Motor neuron (in vitro differentiated cells): ENCODE data around the gene HOTAIR. TPM values are rescaled to one million over a fixed set of nuclear protein-coding genes. Genes with fewer than 3 reads are reported as not detected.

Source experiments
- ATAC-seq, 8 experiments: fragments of 200-7000 bp; cut with Tn5 transposase; replicated peaks in 6 of 8; 2 replicates each; pipeline ENCODE4 v1.8.0; 2021; ENCODE audit warnings: mild to moderate bottlenecking in 8 of 8, moderate library complexity in 8 of 8
- H3K27ac ChIP-seq, 2 donors: fragments of 250-450 bp; sonication (Bioruptor Pico); 2 replicates each; pipeline ENCODE4 v1.9.0; 2021; ENCODE audit warnings: antibody characterized with exemption in 2 of 2, mild to moderate bottlenecking in 2 of 2, moderate library complexity in 1 of 2
- H3K4me1 ChIP-seq, 2 donors: fragments of 250-450 bp; sonication (Bioruptor Pico); replicated peaks in 1 of 2; 2 replicates each; pipeline ENCODE4 v1.6.1; 2021; ENCODE audit warnings: antibody characterized with exemption in 2 of 2, mild to moderate bottlenecking in 2 of 2, moderate library complexity in 1 of 2
- H3K4me3 ChIP-seq, 5 donors: fragments of 250-450 bp; sonication (Bioruptor Pico); 2 replicates each; pipeline ENCODE4 v1.9.0; 2021; ENCODE audit warnings: antibody characterized with exemption in 5 of 5, mild to moderate bottlenecking in 5 of 5, moderate library complexity in 4 of 5
- WGBS, 10 experiments: fragments of 450-650 bp; shearing (Covaris generic); methylation state at CpG; one replicate each; pipeline ENCODE4 v1.0.0; 2022; 5-methylcytosine and 5-hydroxymethylcytosine counted together
- in situ Hi-C, 9 experiments: fragments of 400-800 bp; cut with MboI; loops; one replicate each; pipeline ENCODE4 v1.15.0; 2021; ENCODE audit warnings: low sequenced_read_pairs in 9 of 9, low pct_unique_long_range_greater_than_20kb in 2 of 9; ENCODE audit not compliant: unreplicated experiment in 9 of 9
- total RNA-seq, 8 experiments: library from RNA; unstranded; fragments of 300-600 nt; gene quantifications; 2 replicates each; pipeline versions ENCODE4 v1.2.3 to v1.2.4, GENCODE V29; 2022

The HOTAIR gene
- total RNA-seq, 8 experiments from 2014 or later, result 0.14 to 8.0 (median 0.42) TPM; not detected in 3

- in situ Hi-C loops, result loop anchor here in 3 of 9 experiments (25.0 kb wide), 3 partner anchors 129 to 179 kb away; partner anchors contain the start of gene CISTR (in 1 of the 3)
- no peaks in the 10 kb centered on the region for H3K4me1 ChIP-seq
- H3K4me3 ChIP-seq, result no peak overlapping the region
- H3K27ac ChIP-seq, result no peak overlapping the region
- no peak for ATAC-seq
Measured at GRCh38 chr12:53941187-53941586, 33.6 kb downstream of the HOTAIR start.

GRCh38 chr12:53940443-53941014, 34.2 kb downstream of the HOTAIR start:
- Histone ChIP-seq H3K4me3 (no peak overlapping the region), H3K4me1 (peaks cover 0 to 2% of the 10 kb centered on the region in 2 donors), H3K27ac (no peak overlapping the region)
- in situ Hi-C loops, result loop anchor here in 3 of 9 experiments (25.0 kb wide), 3 partner anchors 128 to 178 kb away; partner anchors contain the start of gene CISTR (in 1 of the 3)
- no peak for ATAC-seq
- WGBS, 10 experiments, result 0 to 92% (median 16%) methylated on average over 2 to 7 of the region's 9 CpGs; no CpG with 5 or more reads in 1 of the 10 experiments

GRCh38 chr12:53939141-53940108, 35.3 kb downstream of the HOTAIR start:
- in situ Hi-C loops, result loop anchor here in 3 of 9 experiments (25.0 kb wide), 3 partner anchors 127 to 177 kb away; partner anchors contain the start of gene CISTR (in 1 of the 3)
- 0 to 20% (median 0%) methylated on average over 1 to 7 of the region's 91 CpGs; no CpG with 5 or more reads in 4 of the 10 experiments for WGBS, 10 experiments
- peaks cover 0 to 4% of the 10 kb centered on the region in 2 donors for H3K4me1 ChIP-seq
- peak overlapping the region; percentile 24 to 39 (median 33) for H3K4me3 ChIP-seq
- peak in 3 of 8 experiments; percentile 22 to 72 (median 40) for ATAC-seq
- H3K27ac ChIP-seq, result no peak overlapping the region

- in situ Hi-C loops, result loop anchor here in 3 of 9 experiments (25.0 kb wide), 3 partner anchors 126 to 176 kb away; partner anchors contain the start of gene CISTR (in 1 of the 3)
- 7 to 30% methylated on average over 2 to 3 of the region's 56 CpGs; no CpG with 5 or more reads in 8 of the 10 experiments for WGBS, 10 experiments
- peak within 1 kb of the TSS; percentile 24 to 39 (median 33) for H3K4me3 ChIP-seq
- peak; percentile 87 to 93 (median 91) for ATAC-seq
- no peak within 1 kb of the TSS for H3K27ac ChIP-seq
- peaks cover 0 to 4% of the 10 kb centered on the region in 2 donors for H3K4me1 ChIP-seq
Measured at GRCh38 chr12:53938326-53939140, 36.2 kb downstream of the HOTAIR start, which contains the start of gene HOXC13. Gene HOXC13, plus strand, starts transcription at chr12:53938831. Its CDS starts 76 bp downstream, at chr12:53938907.

- no peak for ATAC-seq
- H3K4me3 ChIP-seq, result peak overlapping the region; percentile 16 to 38 (median 33)
- in situ Hi-C loops, result loop anchor here in 3 of 9 experiments (25.0 kb wide), 3 partner anchors 125 to 175 kb away; partner anchors contain the start of gene CISTR (in 1 of the 3)
Measured at GRCh38 chr12:53937596-53938325, 37.0 kb downstream of the HOTAIR start.

GRCh38 chr12:53937099-53937498, 37.7 kb downstream of the HOTAIR start:
- in situ Hi-C loops, result loop anchor here in 3 of 9 experiments (25.0 kb wide), 3 partner anchors 125 to 175 kb away; partner anchors contain the start of gene CISTR (in 1 of the 3)
- Histone ChIP-seq H3K4me1 (peaks cover 0 to 4% of the 10 kb centered on the region in 2 donors), H3K27ac (no peak overlapping the region), H3K4me3 (no peak overlapping the region)
- no peak for ATAC-seq
- WGBS, 10 experiments, result 2 to 83% (median 40%) methylated on average over 1 to 12 of the region's 12 CpGs; no CpG with 5 or more reads in 1 of the 10 experiments

More at GRCh38 chr12:53937596-53938325, 37.0 kb downstream of the HOTAIR start:
- Histone ChIP-seq H3K4me1 (peaks cover 0 to 4% of the 10 kb centered on the region in 2 donors), H3K27ac (no peak overlapping the region)
- 7 to 56% (median 31%) methylated on average over 3 to 20 of the region's 23 CpGs for WGBS, 10 experiments

GRCh38 chr12:53935383-53936341, 39.1 kb downstream of the HOTAIR start:
- H3K4me1 ChIP-seq, result peaks cover 0 to 4% of the 10 kb centered on the region in 2 donors
- WGBS, 10 experiments, result 3 to 53% (median 17%) methylated on average over 8 to 29 of the region's 49 CpGs; no CpG with 5 or more reads in 1 of the 10 experiments
- no peak overlapping the region for H3K27ac ChIP-seq
- ATAC-seq, result no peak
- H3K4me3 ChIP-seq, result peak overlapping the region in 1 of 5 donors; percentile 21
- in situ Hi-C loops, result loop anchor here in 3 of 9 experiments (25.0 kb wide), 3 partner anchors 123 to 173 kb away; partner anchors contain the start of gene CISTR (in 1 of the 3)

- no peak for ATAC-seq
- Histone ChIP-seq H3K4me3 (no peak overlapping the region), H3K4me1 (peaks cover 0 to 4% of the 10 kb centered on the region in 2 donors), H3K27ac (no peak overlapping the region)
- in situ Hi-C loops, result loop anchor here in 3 of 9 experiments (25.0 kb wide), 3 partner anchors 121 to 171 kb away; partner anchors contain the start of gene CISTR (in 1 of the 3)
- WGBS, 10 experiments, result 0 to 58% (median 23%) methylated on average over 1 to 4 of the region's 4 CpGs; no CpG with 5 or more reads in 2 of the 10 experiments
Measured at GRCh38 chr12:53932915-53933314, 41.8 kb downstream of the HOTAIR start.

- Histone ChIP-seq H3K4me1 (peaks cover 0 to 4% of the 10 kb centered on the region in 2 donors), H3K27ac (no peak overlapping the region), H3K4me3 (no peak overlapping the region)
- no peak for ATAC-seq
- in situ Hi-C loops, result loop anchor here in 3 of 9 experiments (25.0 kb wide), 3 partner anchors 120 to 170 kb away; partner anchors contain the start of gene CISTR (in 1 of the 3)
- 22 to 100% (median 40%) methylated on average over 1 to 4 of the region's 4 CpGs; no CpG with 5 or more reads in 2 of the 10 experiments for whole genome bisulfite sequencing, 10 experiments
Measured at GRCh38 chr12:53931844-53932581, 42.7 kb downstream of the HOTAIR start.
